ENCODE data around the gene ESRRG.

DNA sequence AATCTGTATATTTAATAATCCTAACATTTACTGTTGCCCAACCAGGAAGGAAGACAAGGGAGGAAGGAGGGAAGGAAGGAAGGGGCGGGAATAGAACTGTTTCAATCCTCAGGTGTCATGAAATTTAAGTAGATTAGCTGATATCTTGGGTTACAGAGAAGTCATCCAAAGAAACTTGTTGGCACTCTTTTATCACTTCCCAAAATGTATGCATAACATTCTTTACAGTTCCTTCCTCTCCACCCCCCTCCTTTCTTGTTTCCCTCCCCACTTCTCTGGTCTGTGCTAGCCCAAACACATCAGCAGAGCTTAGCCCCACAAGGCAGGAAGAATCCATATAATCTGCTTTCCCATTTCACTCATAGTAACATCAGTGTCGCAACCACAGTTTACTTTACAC lies 110.9 kb downstream of the ESRRG start:
- TF ChIP-seq, protein P1, sequence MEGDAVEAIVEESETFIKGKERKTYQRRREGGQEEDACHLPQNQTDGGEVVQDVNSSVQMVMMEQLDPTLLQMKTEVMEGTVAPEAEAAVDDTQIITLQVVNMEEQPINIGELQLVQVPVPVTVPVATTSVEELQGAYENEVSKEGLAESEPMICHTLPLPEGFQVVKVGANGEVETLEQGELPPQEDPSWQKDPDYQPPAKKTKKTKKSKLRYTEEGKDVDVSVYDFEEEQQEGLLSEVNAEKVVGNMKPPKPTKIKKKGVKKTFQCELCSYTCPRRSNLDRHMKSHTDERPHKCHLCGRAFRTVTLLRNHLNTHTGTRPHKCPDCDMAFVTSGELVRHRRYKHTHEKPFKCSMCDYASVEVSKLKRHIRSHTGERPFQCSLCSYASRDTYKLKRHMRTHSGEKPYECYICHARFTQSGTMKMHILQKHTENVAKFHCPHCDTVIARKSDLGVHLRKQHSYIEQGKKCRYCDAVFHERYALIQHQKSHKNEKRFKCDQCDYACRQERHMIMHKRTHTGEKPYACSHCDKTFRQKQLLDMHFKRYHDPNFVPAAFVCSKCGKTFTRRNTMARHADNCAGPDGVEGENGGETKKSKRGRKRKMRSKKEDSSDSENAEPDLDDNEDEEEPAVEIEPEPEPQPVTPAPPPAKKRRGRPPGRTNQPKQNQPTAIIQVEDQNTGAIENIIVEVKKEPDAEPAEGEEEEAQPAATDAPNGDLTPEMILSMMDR (IDR thresholded peaks at IDR 0.05) = no peak
- TF ChIP-seq POLR2A (IDR thresholded peaks at IDR 0.05) = no peak
